Measurements from ENCODE around the gene RPS6KA4.

GRCh38 chr11:64357446-64357845 lies 1.5 kb upstream of the RPS6KA4 start:
- TF ChIP-seq CTCF (IDR thresholded peaks at IDR 0.05) (no peak), POLR2AphosphoS5 (IDR thresholded peaks at IDR 0.05) (no peak), POLR2A (IDR thresholded peaks at IDR 0.05; ENCODE audit: low read depth) (no peak)

All from esophagus muscularis mucosa (tissue), 3 donors.